Measurements from ENCODE around the gene LRRC74B. TPM values are rescaled to one million over a fixed set of nuclear protein-coding genes. Genes with fewer than 3 reads are reported as not detected.

LRRC74B gene
- total RNA-seq, 1 experiment from 2014 or later, result not detected

- Histone ChIP-seq H3K4me1 (replicated peaks; ENCODE audit: insufficient read depth) (no peaks in the 10 kb centered on the region), H3K79me2 (ENCODE audit: low read depth) (no peaks in the 10 kb centered on the region), H3K27ac (no peak overlapping the region), H3K9me2 (ENCODE audit: insufficient read depth) (no peaks in the 10 kb centered on the region), H3K36me3 (ENCODE audit: low read depth) (no peaks in the 10 kb centered on the region), H3K9me3 (ENCODE audit: insufficient read depth, low read depth) (no peaks in the 10 kb centered on the region), H3F3A (ENCODE audit: insufficient read depth, low read depth) (no peaks in the 10 kb centered on the region), H4K20me1 (ENCODE audit: insufficient read depth) (no peaks in the 10 kb centered on the region), H2AFZ (no peak overlapping the region), H3K4me2 (no peak overlapping the region), H3K4me3 (no peak overlapping the region), H3K27me3 (ENCODE audit: insufficient read depth, low read depth) (no peaks in the 10 kb centered on the region)
- TF ChIP-seq, protein P1, sequence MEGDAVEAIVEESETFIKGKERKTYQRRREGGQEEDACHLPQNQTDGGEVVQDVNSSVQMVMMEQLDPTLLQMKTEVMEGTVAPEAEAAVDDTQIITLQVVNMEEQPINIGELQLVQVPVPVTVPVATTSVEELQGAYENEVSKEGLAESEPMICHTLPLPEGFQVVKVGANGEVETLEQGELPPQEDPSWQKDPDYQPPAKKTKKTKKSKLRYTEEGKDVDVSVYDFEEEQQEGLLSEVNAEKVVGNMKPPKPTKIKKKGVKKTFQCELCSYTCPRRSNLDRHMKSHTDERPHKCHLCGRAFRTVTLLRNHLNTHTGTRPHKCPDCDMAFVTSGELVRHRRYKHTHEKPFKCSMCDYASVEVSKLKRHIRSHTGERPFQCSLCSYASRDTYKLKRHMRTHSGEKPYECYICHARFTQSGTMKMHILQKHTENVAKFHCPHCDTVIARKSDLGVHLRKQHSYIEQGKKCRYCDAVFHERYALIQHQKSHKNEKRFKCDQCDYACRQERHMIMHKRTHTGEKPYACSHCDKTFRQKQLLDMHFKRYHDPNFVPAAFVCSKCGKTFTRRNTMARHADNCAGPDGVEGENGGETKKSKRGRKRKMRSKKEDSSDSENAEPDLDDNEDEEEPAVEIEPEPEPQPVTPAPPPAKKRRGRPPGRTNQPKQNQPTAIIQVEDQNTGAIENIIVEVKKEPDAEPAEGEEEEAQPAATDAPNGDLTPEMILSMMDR (conservative IDR thresholded peaks at IDR 0.05), result no peak
- TF ChIP-seq EZH2 (IDR thresholded peaks at IDR 0.05; ENCODE audit: low read depth), result no peak
- intact Hi-C loops (cut with micrococcal nuclease; ENCODE audit: unreplicated experiment), result no loop called here
- POLR2A ChIA-PET (ENCODE audit: unreplicated experiment), result no interaction called here
- no TSS peak for BruUV-seq (replicated peaks)
- CTCF ChIA-PET, result no interaction called here
- DNase-seq, result no peak
Measured at GRCh38 chr22:21030621-21031544, 14.9 kb upstream of the LRRC74B start.

- Histone ChIP-seq H2AFZ (no peak overlapping the region), H3K27ac (no peak overlapping the region), H3K36me3 (ENCODE audit: low read depth) (no peaks in the 10 kb centered on the region), H4K20me1 (ENCODE audit: insufficient read depth) (no peaks in the 10 kb centered on the region), H3K9me3 (ENCODE audit: insufficient read depth, low read depth) (no peaks in the 10 kb centered on the region), H3K4me3 (no peak overlapping the region), H3F3A (ENCODE audit: insufficient read depth, low read depth) (no peaks in the 10 kb centered on the region), H3K79me2 (ENCODE audit: low read depth) (no peaks in the 10 kb centered on the region), H3K4me2 (no peak overlapping the region), H3K9me2 (ENCODE audit: insufficient read depth) (no peaks in the 10 kb centered on the region), H3K27me3 (ENCODE audit: insufficient read depth, low read depth) (no peaks in the 10 kb centered on the region), H3K4me1 (replicated peaks; ENCODE audit: insufficient read depth) (no peaks in the 10 kb centered on the region)
- POLR2A ChIA-PET (ENCODE audit: unreplicated experiment), result no interaction called here
- intact Hi-C loops (cut with micrococcal nuclease; ENCODE audit: unreplicated experiment), result no loop called here
- TF ChIP-seq, protein P1 (conservative IDR thresholded peaks at IDR 0.05), result no peak
- no peak for TF ChIP-seq EZH2 (IDR thresholded peaks at IDR 0.05; ENCODE audit: low read depth)
- no peak for DNase-seq
- CTCF ChIA-PET, result no interaction called here
- no TSS peak for BruUV-seq (replicated peaks)
Measured at GRCh38 chr22:21031545-21032036, 14.2 kb upstream of the LRRC74B start.

DNA sequence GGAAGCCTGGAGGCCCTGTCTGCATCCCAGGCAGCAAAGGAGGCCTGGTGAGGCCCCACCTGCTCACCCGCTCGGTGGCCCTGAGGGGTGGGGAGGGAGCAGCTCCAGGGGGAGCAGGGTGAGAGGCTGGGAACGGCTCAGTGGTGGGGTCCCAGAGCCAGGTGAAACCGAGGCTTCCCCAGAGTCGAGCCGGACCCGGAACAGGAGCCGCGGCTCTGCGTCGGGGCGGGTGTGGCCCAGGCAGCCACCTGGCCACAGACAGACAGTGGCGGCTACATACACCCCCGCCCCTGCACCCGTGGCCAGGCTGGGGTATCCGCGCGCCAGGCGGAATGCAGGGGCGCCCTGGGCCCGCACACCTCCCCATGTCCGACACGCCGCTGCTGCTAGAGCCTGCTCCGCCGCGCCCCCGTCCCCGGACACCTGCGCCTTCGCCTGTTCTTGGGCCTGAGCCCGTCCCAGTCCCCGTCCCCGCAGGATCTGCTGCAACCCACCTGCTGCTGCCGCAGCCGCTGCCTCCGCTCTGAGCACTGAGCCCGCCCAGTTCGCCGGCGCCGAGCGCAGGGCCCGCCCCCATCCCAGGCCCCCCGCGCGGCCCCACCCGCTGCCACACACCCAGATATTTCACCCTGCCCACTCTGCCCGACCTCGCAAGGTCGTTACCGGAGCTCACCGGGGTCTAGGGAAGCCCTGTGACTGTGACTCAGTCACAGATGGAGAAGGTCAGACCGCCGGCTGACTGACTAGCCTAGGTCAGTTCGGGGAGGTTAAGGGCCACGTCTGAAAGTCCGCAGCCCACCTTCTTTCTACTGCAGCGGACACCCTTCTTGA is 13.5 kb upstream of the LRRC74B start, which contains the start of gene SLC7A4:
TSS of gene SLC7A4 (minus strand) at position 525 of the 831 bp plus-strand sequence. CDS start 749 bp downstream, outside the sequence.
- TF ChIP-seq, protein P1 (conservative IDR thresholded peaks at IDR 0.05), result no peak
- intact Hi-C loops (cut with micrococcal nuclease; ENCODE audit: unreplicated experiment), result no loop called here
- CTCF ChIA-PET, result no interaction called here

More for the DNA sequence above, 13.5 kb upstream of the LRRC74B start, which contains the start of gene SLC7A4:
- H3K79me2 ChIP-seq (ENCODE audit: low read depth), result no peaks in the 10 kb centered on the region
- BruUV-seq (replicated peaks), result no TSS peak
- no peaks in the 10 kb centered on the region for H3K27me3 ChIP-seq (ENCODE audit: insufficient read depth, low read depth)
- H3K9me3 ChIP-seq (ENCODE audit: insufficient read depth, low read depth), result no peaks in the 10 kb centered on the region
- H3K9me2 ChIP-seq (ENCODE audit: insufficient read depth), result no peaks in the 10 kb centered on the region
- no peak for DNase-seq
- H4K20me1 ChIP-seq (ENCODE audit: insufficient read depth), result no peaks in the 10 kb centered on the region
- peaks cover 3% of the 10 kb centered on the region for H3F3A ChIP-seq (ENCODE audit: insufficient read depth, low read depth)
- no peak within 1 kb of the TSS for H3K4me2 ChIP-seq
- no peaks in the 10 kb centered on the region for H3K36me3 ChIP-seq (ENCODE audit: low read depth)
- POLR2A ChIA-PET (ENCODE audit: unreplicated experiment), result interaction anchor here (0.9 kb wide), 1 partner anchor 12 kb away, joined by 7 read pairs; no protein-coding TSS in a partner anchor
- no peak within 1 kb of the TSS for H3K27ac ChIP-seq
- no peak within 1 kb of the TSS for H3K4me3 ChIP-seq
- H3K4me1 ChIP-seq (replicated peaks; ENCODE audit: insufficient read depth), result peaks cover 1% of the 10 kb centered on the region
- H2AFZ ChIP-seq, result no peak within 1 kb of the TSS

Data from PC-9 (cell line).